ENCODE data around the gene FUCA1. TPM values are rescaled to one million over a fixed set of nuclear protein-coding genes. Genes with fewer than 3 reads are reported as not detected.

The FUCA1 gene
- total and polyA plus RNA-seq, 2 experiments from 2014 or later, result 11.5 to 13.3 TPM

GRCh38 chr1:23795676-23796465 lies 72.2 kb downstream of the FUCA1 start:
- no peaks in the 10 kb centered on the region; the same call in 1 of the 2 replicates for H3K36me3 ChIP-seq (ENCODE audit: low read depth)
- in situ Hi-C loops (cut with MboI), result no loop called here
- peaks cover 28% of the 10 kb centered on the region for H3K79me2 ChIP-seq (ENCODE audit: insufficient read depth)

More at GRCh38 chr1:23795676-23796465, 72.2 kb downstream of the FUCA1 start:
- Histone ChIP-seq H3K4me2 (ENCODE audit: unreplicated experiment) (no peak overlapping the region), H4K20me1 (ENCODE audit: insufficient read depth) (no peaks in the 10 kb centered on the region), H3K4me3 (no peak overlapping the region), H3K4me1 (ENCODE audit: insufficient read depth) (peaks cover 7% of the 10 kb centered on the region; the same call in 1 of the 2 replicates), H3K27me3 (replicated peaks; ENCODE audit: insufficient read depth) (no peaks in the 10 kb centered on the region), H3K9me2 (ENCODE audit: insufficient read depth) (no peaks in the 10 kb centered on the region), H3K9ac (no peak overlapping the region), H3F3A (ENCODE audit: insufficient read depth) (no peaks in the 10 kb centered on the region; the same call in 1 of the 2 replicates), H2AFZ (no peak overlapping the region), H3K9me3 (ENCODE audit: low read depth) (no peaks in the 10 kb centered on the region), H3K27ac (no peak overlapping the region)
- WGBS, 2 experiments (ENCODE audit: low coverage in 1 of 2, low lambda C conversion rate in 2 of 2, missing lambda C conversion rate in 2 of 2), result 73 to 81% methylated on average over 14 to 15 of the region's 16 CpGs
- DNase-seq, result no peak
- TF ChIP-seq EZH2phosphoT487 (IDR thresholded peaks at IDR 0.05; ENCODE audit: insufficient read depth, low read depth) (no peak), EZH2 (IDR thresholded peaks at IDR 0.05; ENCODE audit: insufficient read depth, poor library complexity, severe bottlenecking) (no peak)

Other genes with a start within 250 kb of the FUCA1 start
- gene RPL11, start 176.5 kb downstream of the FUCA1 start, total RNA-seq (2014; rRNA removed; shearing (Covaris generic)), result 422 and 555 TPM in 2 replicates
- gene RPL11, start 176.5 kb downstream of the FUCA1 start, polyA plus RNA-seq (2016; fragmentation: Nextera tagmentation; extraction: Ambion mirVana), result 444 and 449 TPM in 2 replicates
- gene ELOA, start 124.8 kb downstream of the FUCA1 start, total RNA-seq (2014; rRNA removed; shearing (Covaris generic)), result 44.3 and 49.6 TPM in 2 replicates
- 46.4 and 50.1 TPM in 2 replicates for gene ELOA, start 124.8 kb downstream of the FUCA1 start, polyA plus RNA-seq (2016; fragmentation: Nextera tagmentation; extraction: Ambion mirVana)
- 51.0 and 63.0 TPM in 2 replicates for gene PITHD1, start 89.9 kb downstream of the FUCA1 start, total RNA-seq (2014; rRNA removed; shearing (Covaris generic))
- 38.4 and 39.4 TPM in 2 replicates for gene PITHD1, start 89.9 kb downstream of the FUCA1 start, polyA plus RNA-seq (2016; fragmentation: Nextera tagmentation; extraction: Ambion mirVana)
- 48.1 and 58.4 TPM in 2 replicates for gene LYPLA2, start 77.1 kb downstream of the FUCA1 start, total RNA-seq (2014; rRNA removed; shearing (Covaris generic))
- gene LYPLA2, start 77.1 kb downstream of the FUCA1 start, polyA plus RNA-seq (2016; fragmentation: Nextera tagmentation; extraction: Ambion mirVana), result 46.3 and 48.2 TPM in 2 replicates
- gene GALE, start 67.5 kb downstream of the FUCA1 start, total RNA-seq (2014; rRNA removed; shearing (Covaris generic)), result 16.2 and 20.9 TPM in 2 replicates
- gene GALE, start 67.5 kb downstream of the FUCA1 start, polyA plus RNA-seq (2016; fragmentation: Nextera tagmentation; extraction: Ambion mirVana), result 20.5 and 23.5 TPM in 2 replicates
- gene HMGCL, start 42.9 kb downstream of the FUCA1 start, total RNA-seq (2014; rRNA removed; shearing (Covaris generic)), result 48.1 and 50.8 TPM in 2 replicates
- 46.9 and 49.3 TPM in 2 replicates for gene HMGCL, start 42.9 kb downstream of the FUCA1 start, polyA plus RNA-seq (2016; fragmentation: Nextera tagmentation; extraction: Ambion mirVana)
- not detected in 2 replicates for gene CNR2, start 45.1 kb upstream of the FUCA1 start, total RNA-seq (2014; rRNA removed; shearing (Covaris generic))
- gene CNR2, start 45.1 kb upstream of the FUCA1 start, polyA plus RNA-seq (2016; fragmentation: Nextera tagmentation; extraction: Ambion mirVana), result not detected in 2 replicates
- gene PNRC2, start 91.5 kb upstream of the FUCA1 start, total RNA-seq (2014; rRNA removed; shearing (Covaris generic)), result 77.3 and 77.9 TPM in 2 replicates
- 67.4 and 71.2 TPM in 2 replicates for gene PNRC2, start 91.5 kb upstream of the FUCA1 start, polyA plus RNA-seq (2016; fragmentation: Nextera tagmentation; extraction: Ambion mirVana)
- 81.7 and 99.4 TPM in 2 replicates for gene SRSF10, start 112.0 kb upstream of the FUCA1 start, total RNA-seq (2014; rRNA removed; shearing (Covaris generic))
- gene SRSF10, start 112.0 kb upstream of the FUCA1 start, polyA plus RNA-seq (2016; fragmentation: Nextera tagmentation; extraction: Ambion mirVana), result 111 and 121 TPM in 2 replicates
- gene MYOM3, start 243.8 kb upstream of the FUCA1 start, total RNA-seq (2014; rRNA removed; shearing (Covaris generic)), result 1.0 and 1.4 TPM in 2 replicates
- 0.76 and 1.2 TPM in 2 replicates for gene MYOM3, start 243.8 kb upstream of the FUCA1 start, polyA plus RNA-seq (2016; fragmentation: Nextera tagmentation; extraction: Ambion mirVana)